ENCODE results near the gene LRRC58.

Gene LRRC58

DNA sequence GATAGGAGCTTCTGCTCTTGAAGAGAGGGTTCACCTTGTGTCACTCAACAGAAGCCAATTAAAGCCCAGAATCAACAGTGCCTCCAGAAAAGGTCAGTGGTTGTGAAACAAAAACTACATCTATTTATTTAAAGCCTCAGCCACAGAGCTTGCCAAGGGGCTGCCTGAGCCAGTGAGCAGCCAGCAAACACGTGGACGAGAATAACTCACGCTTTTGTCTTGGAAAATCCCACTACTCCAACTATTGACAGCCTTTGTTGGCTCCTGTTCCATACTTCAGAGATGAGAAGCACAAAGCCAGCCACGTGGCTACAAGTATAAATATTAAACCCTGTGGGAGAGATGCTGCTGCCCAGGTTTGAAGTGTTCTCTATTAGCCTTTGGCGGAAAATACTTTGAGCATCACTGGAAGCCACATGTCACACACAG, 74.4 kb downstream of the LRRC58 start:
- no peak overlapping the region for H3K4me3 ChIP-seq (replicated peaks; ENCODE audit: low read depth, low read length)
- TF ChIP-seq, protein P1, sequence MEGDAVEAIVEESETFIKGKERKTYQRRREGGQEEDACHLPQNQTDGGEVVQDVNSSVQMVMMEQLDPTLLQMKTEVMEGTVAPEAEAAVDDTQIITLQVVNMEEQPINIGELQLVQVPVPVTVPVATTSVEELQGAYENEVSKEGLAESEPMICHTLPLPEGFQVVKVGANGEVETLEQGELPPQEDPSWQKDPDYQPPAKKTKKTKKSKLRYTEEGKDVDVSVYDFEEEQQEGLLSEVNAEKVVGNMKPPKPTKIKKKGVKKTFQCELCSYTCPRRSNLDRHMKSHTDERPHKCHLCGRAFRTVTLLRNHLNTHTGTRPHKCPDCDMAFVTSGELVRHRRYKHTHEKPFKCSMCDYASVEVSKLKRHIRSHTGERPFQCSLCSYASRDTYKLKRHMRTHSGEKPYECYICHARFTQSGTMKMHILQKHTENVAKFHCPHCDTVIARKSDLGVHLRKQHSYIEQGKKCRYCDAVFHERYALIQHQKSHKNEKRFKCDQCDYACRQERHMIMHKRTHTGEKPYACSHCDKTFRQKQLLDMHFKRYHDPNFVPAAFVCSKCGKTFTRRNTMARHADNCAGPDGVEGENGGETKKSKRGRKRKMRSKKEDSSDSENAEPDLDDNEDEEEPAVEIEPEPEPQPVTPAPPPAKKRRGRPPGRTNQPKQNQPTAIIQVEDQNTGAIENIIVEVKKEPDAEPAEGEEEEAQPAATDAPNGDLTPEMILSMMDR (IDR thresholded peaks at IDR 0.05; ENCODE audit: low read depth, low read length, missing control alignments), result no peak
- DNase-seq (ENCODE audit: extremely low read depth, low read depth), result no peak

Data from HFF-Myc (cell line).